MCF 10A (cell line): ENCODE data around the gene OR3A3. TPM values are rescaled to one million over a fixed set of nuclear protein-coding genes. Genes with fewer than 3 reads are reported as not detected.

ENCODE experiments used
- BruUV-seq: library from RNA; stranded (reverse); fragments of 400-500 nt; replicated peaks from 2 replicates; lab custom pipeline; 2021; lab: Mats Ljungman, UMichigan
- CTCF ChIA-PET: fragments of 300-600 bp; sonication (Branson Sonifier 250); formaldehyde crosslinking; extraction: SDS; loops from one replicate; lab custom pipeline; 2021; ENCODE audit warnings: antibody characterized with exemption, inconsistent platforms; lab: Yijun Ruan, JAX
- POLR2A ChIA-PET: fragments of 300-600, 350-650 bp; sonication (Branson Sonifier 250); formaldehyde crosslinking; extraction: SDS; loops from one replicate; lab custom pipeline; 2020; ENCODE audit warnings: antibody characterized with exemption, inconsistent platforms; lab: Yijun Ruan, JAX
- DNase-seq: peaks from one replicate; pipeline ENCODE4 v3.0.0-alpha.2; 2018; ENCODE audit not compliant: unreplicated experiment
- H3K27ac Mint-ChIP-seq: one replicate; pipeline ENCODE4 v1.8.0; 2022; ENCODE audit warnings: mild to moderate bottlenecking, low read depth, mixed read lengths; ENCODE audit not compliant: unreplicated experiment
- H3K27me3 Mint-ChIP-seq: one replicate; pipeline ENCODE4 v1.8.0; 2022; ENCODE audit warnings: mixed read lengths; ENCODE audit not compliant: insufficient read depth, unreplicated experiment
- H3K36me3 Mint-ChIP-seq: one replicate; pipeline ENCODE4 v1.8.0; 2022; ENCODE audit warnings: mild to moderate bottlenecking, moderate library complexity, mixed read lengths; ENCODE audit not compliant: insufficient read depth, unreplicated experiment
- H3K4me1 Mint-ChIP-seq: one replicate; pipeline ENCODE4 v1.8.0; 2022; ENCODE audit warnings: mixed read lengths; ENCODE audit not compliant: insufficient read depth, unreplicated experiment
- H3K4me3 Mint-ChIP-seq: one replicate; pipeline ENCODE4 v1.8.0; 2022; ENCODE audit warnings: mild to moderate bottlenecking, moderate library complexity, mixed read lengths; ENCODE audit not compliant: unreplicated experiment
- H3K9me3 Mint-ChIP-seq: one replicate; pipeline ENCODE4 v1.8.0; 2022; ENCODE audit warnings: mixed read lengths; ENCODE audit not compliant: unreplicated experiment
- CTCF ChIP-seq: fragments of 200-600 bp; IDR thresholded peaks from one replicate; pipeline ENCODE4 v1.8.0; 2022; ENCODE audit warnings: antibody characterized with exemption, mild to moderate bottlenecking; ENCODE audit not compliant: unreplicated experiment
- intact Hi-C: fragments of 100-400 bp; cut with micrococcal nuclease; formaldehyde crosslinking; loops from 2 replicates; pipeline ENCODE4 v1.14.1; 2022
- total RNA-seq: library from RNA; stranded (reverse); gene quantifications from 2 replicates; pipeline ENCODE4 v1.2.3, GENCODE V29; 2022

Gene OR3A3
- total RNA-seq, 1 experiment from 2014 or later = not detected

GRCh38 chr17:3472137-3472536 lies 61.0 kb downstream of the OR3A3 start:
- Mint-ChIP-seq H3K4me3 (no peak overlapping the region), H3K27me3 (no peaks in the 10 kb centered on the region), H3K9me3 (no peaks in the 10 kb centered on the region), H3K4me1 (peaks cover 14% of the 10 kb centered on the region), H3K27ac (no peak overlapping the region), H3K36me3 (no peaks in the 10 kb centered on the region)
- CTCF ChIA-PET = interaction anchor here (0.6 to 0.7 kb wide), 2 partner anchors 164 to 180 kb away, joined by 3 read pairs; partner anchors contain the start of genes CTNS and SHPK
- intact Hi-C loops = no loop called here
- BruUV-seq = no TSS peak
- no peak for DNase-seq
- POLR2A ChIA-PET = no interaction called here
- no peak for TF ChIP-seq CTCF

Other genes starting within 250 kb of the OR3A3 start
- gene OR1A2, start 213.9 kb upstream of the OR3A3 start, total RNA-seq = not detected in 2 replicates
- gene OR1A1, start 203.7 kb upstream of the OR3A3 start, total RNA-seq = not detected in 2 replicates
- not detected in 2 replicates for gene OR3A1, start 113.0 kb upstream of the OR3A3 start, total RNA-seq
- gene OR3A2, start 25.1 kb upstream of the OR3A3 start, total RNA-seq = not detected in 2 replicates
- gene OR1E1, start 13.0 kb upstream of the OR3A3 start, total RNA-seq = not detected in 2 replicates
- not detected in 2 replicates for gene OR1E2, start 22.5 kb downstream of the OR3A3 start, total RNA-seq
- gene SPATA22, start 60.4 kb downstream of the OR3A3 start, total RNA-seq = not detected in 2 replicates
- gene ASPA, start 64.6 kb downstream of the OR3A3 start, total RNA-seq = 0.54 TPM in 2 replicates
- 4.4 and 5.4 TPM in 2 replicates for gene TRPV3, start 146.4 kb downstream of the OR3A3 start, total RNA-seq
- 2.7 and 5.4 TPM in 2 replicates for gene TRPV1, start 198.0 kb downstream of the OR3A3 start, total RNA-seq
- 6.3 and 8.3 TPM in 2 replicates for gene SHPK, start 224.9 kb downstream of the OR3A3 start, total RNA-seq
- 7.1 and 11.4 TPM in 2 replicates for gene CTNS, start 225.4 kb downstream of the OR3A3 start, total RNA-seq